Stimulated activated CD4-positive, alpha-beta T cell treated with anti-CD3 and anti-CD28 coated beads, Interleukin-1b, Interleukin-23, amount 100 ng/mL, for 24 hours (primary cell): ENCODE results near the gene IFIT3.
"Not testable (repeated sequence)": the region's sequence is repeated elsewhere in the genome, so short reads cannot be mapped to it uniquely, and the experiment has no call there.

Source experiments
- DNase-seq, 4 experiments: peaks; one replicate each; pipeline ENCODE4 v3.0.0-alpha.2; 2020; ENCODE audit warnings: low read depth in 4 of 4, low spot score in 1 of 4

The IFIT3 gene, protein sequence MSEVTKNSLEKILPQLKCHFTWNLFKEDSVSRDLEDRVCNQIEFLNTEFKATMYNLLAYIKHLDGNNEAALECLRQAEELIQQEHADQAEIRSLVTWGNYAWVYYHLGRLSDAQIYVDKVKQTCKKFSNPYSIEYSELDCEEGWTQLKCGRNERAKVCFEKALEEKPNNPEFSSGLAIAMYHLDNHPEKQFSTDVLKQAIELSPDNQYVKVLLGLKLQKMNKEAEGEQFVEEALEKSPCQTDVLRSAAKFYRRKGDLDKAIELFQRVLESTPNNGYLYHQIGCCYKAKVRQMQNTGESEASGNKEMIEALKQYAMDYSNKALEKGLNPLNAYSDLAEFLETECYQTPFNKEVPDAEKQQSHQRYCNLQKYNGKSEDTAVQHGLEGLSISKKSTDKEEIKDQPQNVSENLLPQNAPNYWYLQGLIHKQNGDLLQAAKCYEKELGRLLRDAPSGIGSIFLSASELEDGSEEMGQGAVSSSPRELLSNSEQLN

DNA sequence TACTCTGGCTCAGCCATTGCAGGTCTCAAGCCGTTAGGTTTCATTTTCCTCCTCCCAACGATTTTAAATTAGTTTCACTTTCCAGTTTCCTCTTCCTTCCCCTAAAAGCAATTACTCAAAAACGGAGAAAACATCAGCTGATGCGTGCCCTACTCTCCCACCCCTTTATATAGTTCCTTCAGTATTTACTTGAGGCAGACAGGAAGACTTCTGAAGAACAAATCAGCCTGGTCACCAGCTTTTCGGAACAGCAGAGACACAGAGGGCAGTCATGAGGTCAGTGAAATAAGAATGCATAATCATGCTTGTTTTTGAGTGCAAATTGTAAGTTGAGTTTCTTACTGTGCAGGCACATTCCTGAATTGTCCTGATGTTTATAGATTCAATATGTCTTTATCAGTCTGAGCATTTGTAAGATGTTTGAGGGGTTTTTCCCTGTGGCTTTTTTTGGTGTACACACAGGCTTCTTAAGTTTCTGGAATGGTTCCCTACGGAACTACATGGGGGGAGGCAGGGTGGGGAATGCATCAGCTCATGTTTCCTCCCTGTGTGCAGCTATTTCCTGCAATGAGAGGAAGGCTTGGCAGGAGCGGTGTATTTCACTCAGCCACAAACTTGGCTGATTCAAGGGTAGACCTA is at the start of gene IFIT3:
Gene IFIT3, plus strand, starts transcription at position 195 of the 639 bp plus-strand sequence. Its CDS starts 77 bp downstream, at position 272.
- DNase-seq: no peak

DNA sequence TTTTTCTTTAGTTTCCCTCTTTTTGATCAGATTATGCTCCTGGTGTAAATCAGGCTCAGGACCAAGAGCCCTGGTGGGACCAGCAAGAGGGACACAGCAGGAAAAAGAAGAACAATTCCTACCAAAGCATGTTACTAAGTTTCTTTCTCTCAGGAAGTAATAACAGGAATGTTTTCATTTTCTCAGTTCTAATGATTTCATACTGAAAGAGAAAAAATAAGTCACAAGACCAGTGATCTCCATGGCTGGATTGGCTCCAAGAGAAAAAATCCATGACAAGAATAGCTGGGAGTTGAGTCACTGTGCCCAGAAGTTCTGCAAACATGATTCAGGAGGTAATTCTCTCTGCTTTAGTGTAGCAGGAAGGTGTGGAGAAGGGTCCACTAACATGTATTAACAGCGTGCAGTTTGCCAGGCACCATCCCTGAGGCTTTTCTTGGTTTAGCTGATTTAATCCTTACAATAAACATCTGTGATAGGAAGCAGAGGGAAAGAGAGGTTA is 49.7 kb upstream of the IFIT3 start:
- DNase-seq: no peak

DNA sequence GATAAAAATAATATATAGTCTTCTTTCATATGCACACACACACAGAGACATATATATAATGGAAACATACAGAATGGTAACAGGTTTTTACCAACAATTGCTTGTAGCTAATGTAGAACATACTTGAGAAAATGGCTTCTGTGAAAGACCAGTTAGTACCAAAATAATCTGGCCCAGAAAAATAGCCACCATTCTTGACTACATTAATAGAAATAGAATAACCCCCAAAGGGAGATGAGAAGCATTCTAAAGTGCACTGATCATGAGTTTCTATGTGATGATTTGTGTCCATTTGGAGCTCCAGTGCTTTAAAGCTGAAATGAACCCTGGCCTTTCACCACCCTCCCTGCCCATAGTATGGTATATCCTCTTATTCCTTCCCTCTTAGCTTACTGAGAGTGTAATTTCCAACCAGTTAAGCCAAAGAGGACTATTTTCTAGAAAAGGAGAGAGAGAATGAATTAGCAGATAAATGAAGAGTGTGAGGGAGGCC is 48.9 kb upstream of the IFIT3 start:
- no peak for DNase-seq

DNA sequence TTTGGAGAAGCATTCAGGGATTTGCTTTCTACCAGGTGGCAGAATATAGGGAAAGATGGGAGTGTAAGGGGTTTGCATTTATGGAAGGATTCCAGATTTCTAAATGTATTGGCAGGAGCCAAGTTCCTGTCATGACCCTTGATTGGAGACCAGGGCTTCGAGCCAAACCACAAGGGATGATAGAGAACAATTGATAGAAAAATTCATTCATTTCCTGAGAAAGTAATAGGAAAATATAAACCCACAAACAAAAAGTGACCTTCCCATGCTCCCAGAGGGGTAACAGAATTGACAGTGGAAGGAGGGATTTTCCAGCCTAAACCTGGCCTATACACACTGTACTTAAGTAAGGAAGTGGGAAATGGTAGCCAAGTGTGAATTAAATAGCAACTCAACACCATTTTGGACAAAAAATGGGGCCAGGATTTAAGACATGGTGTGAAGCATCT is 48.4 kb upstream of the IFIT3 start:
- DNase-seq: no peak

DNA sequence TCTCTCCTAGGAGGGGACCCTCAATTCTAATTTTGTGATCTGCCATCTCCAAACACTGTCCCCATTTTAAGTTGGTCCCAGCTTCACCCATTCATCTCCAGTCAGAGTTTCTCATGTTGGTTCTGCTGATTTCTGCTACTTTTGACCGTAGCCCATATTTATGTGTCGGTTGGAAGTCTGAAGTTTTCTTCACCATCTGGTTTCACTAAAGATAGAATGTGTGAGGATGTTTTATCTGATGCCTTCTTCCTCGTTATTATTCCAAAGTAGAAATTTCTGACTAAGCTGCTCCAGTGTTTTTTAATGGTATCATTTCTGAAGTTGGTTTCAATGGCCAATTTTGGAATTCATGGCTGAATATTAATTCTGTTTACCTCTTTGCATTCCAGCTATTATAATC is 47.3 kb upstream of the IFIT3 start:
- no peak for DNase-seq

DNA sequence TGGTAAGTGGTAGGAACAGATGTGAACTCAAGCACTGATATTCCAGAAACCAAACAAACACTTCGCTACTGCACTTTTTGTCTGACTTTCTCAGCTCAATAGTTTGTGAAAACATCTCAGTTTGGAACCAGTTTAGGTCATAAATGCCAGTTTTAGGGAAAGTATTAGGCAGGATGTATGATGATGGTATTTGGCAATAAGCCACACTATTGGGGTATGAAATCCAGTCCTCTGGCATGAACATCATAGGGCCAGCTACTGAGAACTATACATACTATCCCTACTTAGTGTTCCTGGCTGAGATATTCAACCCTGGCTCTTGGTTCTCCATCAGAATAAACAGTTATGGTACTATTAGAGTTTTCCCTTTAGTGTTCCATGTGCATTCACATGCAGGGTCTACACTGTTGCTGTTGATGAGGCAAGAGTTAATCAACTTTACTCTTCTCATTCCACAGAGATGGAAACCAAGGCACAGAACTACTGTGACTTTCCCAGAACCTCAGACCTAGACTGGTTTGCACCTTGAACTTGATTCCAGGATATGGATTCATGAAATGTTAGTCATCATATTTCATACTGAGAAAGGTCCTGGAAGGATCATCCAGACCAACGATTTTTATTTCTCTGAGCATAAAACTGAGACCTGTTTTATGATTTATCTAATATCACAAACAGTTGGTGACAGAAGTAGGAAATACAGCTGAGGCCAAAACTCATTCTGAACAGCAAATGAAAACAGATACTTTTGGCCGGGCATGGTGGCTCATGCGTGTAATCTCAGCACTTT is 46.0 kb upstream of the IFIT3 start:
- DNase-seq: no peak

DNA sequence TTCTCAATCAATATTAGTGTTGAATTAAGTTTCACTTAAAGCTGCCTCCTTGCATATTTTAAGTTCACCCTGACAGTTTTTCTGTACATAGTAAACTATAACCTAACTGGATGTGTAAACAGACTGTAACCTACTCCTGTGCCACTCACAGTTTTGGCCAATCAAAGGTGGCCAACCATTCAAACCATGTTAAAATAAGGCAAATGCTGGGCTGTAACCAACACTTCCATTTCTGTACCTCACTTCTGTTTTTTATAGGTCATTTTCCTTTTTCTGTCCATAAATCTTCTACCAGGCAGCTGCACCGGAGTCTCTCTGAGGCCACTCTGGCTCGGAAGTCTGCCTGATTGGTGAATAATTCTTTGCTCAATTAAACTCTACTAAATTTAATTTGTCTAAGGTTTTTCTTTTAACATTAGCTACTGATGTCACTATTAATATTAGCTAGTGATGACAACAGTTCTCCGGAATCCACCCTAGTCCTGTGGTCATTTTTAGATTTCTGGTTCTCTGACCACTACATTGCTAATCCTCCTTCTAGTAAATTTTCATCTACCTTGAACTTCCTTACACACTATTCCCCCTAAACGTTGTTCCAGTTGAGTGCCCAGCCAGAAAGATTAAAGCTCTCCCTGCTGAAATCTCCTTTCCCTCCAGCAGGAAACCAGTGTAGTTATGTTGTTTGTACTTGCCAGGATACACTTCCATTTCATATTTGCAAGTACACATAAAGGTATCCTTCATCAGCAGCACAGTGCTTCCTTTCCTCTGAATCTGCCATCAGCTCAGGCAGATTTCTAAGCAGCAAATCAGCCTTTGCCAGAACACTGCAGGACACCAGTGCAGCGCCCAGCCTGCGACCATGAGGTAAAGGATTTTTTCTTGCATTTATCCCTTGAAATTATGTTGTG is 44.5 kb upstream of the IFIT3 start:
- no peak for DNase-seq

DNA sequence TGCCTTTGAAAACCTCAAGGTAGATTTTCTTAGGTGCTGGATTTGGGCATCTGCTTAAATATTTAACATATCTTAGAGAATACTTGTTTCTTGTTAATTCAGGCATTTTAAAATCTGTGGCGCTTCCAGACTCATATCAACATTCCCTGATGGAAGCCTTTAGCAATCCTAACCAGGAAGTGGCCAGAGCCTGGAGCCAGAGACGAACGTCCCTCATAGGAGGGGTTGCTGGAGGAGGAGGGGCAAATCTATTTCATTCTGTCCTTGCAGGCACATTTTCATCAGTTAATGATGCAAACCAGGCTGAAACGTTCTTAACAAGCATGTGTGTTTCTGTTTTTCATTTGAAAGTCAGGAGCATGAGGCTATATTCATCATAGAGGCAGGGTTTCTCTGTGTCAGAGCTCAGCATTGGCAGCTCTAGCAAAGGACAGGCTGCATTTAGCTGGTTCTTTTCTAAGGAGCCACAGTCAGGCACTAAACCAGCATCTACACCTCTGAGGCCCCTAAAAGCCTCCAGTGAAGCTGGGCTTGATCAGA is 43.8 kb upstream of the IFIT3 start:
- DNase-seq: no peak

DNA sequence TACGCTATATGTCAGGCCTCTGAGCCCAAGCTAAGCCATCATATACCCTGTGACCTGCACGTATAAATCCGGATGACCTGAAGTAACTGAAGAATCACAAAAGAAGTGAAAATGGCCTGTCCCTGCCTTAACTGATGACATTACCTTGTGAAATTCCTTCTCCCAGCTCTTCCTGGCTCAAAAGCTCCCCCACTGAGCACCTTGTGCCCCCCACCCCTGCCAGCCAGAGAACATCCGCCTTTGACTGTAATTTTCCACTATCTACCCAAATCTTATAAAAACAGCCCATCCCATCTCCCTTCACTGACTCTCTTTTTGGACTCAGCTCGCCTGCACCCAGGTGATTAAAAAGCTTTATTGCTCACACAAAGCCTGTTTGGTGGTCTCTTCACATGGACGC is 43.1 kb upstream of the IFIT3 start:
- not testable (repeated sequence) for DNase-seq

DNA sequence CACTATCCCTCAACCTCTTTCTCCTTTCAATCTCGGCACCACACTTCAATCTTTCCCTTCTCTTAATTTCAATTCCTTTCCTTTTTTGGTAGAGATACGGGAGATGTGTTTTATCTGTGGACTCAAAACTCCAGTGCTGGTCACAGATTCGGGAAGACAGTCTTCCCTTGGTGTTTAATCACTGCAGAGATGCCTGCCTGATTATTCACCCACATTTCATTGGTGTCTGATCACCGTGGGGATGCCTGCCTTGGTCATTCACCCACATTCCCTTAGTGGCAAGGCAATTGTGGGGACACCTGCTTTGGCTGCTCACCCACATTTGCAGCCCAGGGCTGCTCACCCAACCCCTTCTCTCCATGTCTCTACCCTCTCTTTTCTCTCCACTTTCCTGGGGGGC is 42.5 kb upstream of the IFIT3 start:
- DNase-seq: not testable (repeated sequence)

DNA sequence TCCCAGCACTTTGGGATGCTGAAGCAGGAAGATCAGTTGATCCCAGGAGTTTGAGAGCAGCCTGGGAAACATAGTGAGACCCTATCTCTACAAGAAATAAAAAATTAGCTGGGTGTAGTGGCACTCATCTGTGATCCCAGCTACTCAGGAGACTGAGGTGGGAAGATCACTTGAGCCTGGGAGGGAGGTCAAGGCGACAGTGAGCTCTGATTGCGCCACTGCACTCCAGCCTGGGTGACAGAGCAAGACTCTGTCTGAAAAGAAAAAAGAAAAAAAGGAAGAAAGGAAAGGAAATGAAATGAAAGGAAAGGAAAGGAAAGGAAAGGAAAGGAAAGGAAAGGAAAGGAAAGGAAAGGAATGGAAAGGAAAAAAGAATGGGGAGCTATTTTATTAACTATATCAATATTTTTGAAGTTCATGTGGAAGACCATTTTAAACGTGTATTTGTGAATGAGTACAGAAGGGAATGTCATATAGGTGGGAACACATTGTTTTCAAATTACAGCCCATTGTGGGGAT is 33.0 kb upstream of the IFIT3 start:
- DNase-seq: no peak

DNA sequence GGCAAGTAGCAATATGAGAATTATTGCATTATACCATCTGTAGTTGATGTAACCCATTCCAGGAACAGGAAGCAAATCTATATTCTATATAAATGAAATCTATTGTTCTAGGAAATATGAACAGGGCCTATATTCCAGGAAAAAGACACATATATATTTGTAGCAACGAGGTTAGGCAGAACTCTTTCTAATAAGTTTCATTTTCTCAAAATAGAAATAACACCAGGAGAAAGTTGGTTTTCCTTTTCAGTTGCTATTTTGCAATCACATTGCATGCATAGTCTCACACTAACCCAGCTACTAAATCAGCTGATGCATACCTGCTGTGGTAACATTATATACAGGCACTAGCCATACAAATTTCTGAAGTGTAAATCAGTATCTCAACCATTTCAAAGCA is 32.2 kb upstream of the IFIT3 start:
- no peak for DNase-seq

DNA sequence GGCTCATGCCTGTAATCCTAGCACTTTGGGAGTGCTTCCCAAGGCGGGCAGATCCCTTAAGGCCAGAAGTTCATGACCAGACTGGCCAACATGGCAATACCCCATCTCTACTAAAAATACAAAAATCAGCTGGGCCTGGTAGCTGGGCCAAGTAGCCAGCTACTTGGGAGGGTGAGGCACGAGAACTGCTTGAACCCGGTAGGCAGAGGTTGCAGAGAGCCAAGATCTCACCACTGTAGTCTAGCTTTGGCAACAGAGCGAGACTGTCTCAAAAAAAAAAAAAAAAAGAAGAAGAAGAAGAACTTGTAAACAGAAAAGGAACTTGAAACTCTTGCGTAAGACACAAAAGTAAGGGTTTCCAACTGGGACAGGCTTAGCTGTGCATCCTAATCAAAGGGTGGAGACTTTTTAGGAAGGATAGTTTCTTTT is 31.6 kb upstream of the IFIT3 start:
- no peak for DNase-seq

DNA sequence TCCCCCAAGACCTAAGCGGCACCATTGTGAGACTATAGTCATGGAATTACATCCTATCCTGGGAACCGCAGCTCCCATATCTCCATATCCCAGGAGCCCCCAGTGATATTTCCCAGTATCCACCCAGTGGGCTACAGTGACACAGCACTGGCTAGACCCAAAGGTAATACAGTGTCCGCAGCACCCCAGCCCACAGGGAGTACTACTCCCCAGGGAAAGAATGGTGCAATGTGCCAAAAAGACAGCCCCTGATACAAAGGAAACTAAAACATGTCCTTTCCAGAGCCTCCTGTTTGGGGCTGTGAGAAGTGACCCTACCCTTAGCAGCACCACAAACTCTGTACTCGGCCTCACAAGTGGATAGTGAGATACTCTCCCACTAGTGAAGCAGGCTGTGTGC is 30.4 kb upstream of the IFIT3 start:
- no peak for DNase-seq

DNA sequence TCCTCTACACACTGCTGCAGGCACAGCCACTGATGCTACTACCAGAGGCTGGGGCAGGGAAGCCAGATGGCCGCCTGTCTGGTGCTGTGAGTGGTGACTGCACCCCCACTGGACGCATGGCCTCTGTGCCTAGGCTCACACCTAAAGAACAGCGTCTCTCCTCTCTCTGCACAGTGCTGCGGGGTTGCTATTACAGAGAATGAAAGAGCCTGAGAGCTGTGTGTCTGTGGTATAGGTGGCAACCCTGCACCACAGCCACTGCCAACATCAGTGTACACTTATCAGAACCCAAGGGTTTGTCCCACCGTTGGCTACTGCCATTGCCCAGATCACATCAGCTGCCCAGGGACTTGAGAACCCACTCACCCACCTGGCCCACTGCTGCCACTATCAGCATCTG is 30.0 kb upstream of the IFIT3 start:
- no peak for DNase-seq

DNA sequence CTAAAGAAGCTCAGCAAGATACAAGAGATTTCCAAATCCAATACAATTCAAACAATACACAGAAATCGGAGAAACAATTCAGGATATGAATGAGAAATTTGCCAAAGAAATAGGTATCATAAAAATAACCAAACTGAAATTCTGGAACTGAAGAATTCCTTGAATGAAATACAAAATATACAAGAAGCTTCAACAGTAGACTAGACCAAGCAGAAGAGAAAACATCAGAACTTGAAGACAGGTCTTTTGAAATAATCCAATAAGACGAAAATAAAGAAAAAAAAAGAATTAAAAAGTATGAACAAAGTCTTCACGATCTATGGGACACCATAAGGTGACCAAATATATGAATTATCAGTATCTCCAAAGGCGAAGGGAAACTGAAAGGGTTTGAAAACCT is 28.8 kb upstream of the IFIT3 start:
- no peak for DNase-seq

DNA sequence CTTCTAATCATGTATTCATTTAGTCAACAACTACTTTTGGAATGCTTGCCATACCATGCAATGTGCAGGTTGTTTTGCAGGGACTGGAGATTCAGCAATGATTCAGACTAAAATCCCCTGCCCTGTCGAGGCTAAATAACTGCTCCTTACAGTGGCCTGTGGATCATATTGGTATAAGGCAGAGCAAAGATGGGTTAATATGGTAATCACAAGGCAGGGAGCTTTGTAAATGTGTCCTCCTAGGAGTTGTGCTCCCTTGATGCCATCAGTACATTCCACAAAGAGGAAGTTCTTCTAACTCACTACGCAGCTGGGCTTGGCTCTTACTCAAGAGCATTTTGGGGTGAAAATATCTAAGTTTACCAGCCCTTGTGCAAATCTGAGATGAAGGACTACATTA is 26.6 kb upstream of the IFIT3 start:
- no peak for DNase-seq

DNA sequence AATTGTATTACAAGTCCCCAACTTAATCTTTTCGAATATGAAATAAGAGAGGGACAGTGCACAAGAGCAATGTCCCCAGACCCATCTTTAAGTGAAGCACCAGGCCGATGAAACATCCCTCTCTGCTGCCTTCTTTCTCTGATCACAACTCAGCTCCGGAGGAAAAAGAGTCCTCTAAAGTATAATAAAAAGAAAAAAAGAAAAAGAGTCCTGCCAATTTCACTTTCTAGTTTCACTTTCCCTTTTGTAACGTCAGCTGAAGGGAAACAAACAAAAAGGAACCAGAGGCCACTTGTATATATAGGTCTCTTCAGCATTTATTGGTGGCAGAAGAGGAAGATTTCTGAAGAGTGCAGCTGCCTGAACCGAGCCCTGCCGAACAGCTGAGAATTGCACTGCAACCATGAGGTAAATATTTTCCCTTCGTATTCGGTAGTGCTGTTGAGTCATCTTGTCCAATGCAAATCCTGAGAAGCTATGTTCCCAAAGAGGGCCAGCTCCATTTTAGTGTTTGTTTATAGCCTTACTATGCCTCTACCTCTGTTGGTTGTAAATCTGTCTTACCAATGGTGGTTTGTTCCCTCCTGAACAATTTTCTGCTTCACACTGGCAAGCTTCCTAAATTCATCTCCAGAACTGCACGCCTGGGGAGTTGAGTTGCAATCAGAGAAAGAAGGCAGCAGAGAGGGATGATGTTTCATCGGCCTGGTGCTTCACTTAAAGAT is 25.9 kb upstream of the IFIT3 start, which contains the start of gene IFIT2:
Gene IFIT2, plus strand, starts transcription at position 326 of the 725 bp plus-strand sequence. Its CDS starts 78 bp downstream, at position 404.
- no peak for DNase-seq

DNA sequence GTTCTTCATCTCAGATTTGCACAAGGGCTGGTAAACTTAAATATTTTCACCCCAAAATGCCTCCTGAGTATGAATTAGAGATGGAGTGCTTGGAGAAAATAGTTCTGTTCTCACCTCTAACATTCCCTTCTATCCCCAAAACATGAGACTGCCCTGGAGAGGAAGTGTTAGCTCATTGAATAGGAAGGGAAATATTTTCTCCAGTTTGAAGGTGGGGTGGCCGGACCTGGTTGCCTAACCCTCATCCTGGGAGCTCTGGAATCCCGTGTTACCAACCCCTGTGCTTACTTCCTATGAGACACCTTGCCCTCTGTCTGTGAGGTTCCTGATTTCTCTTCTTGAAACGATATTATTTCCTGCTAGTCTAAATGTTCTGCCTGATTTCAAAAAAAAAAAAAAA is 25.2 kb upstream of the IFIT3 start:
- DNase-seq: no peak
